ENCODE data around the gene CREBRF.
"Not testable (repeated sequence)": the region's sequence is repeated elsewhere in the genome, so short reads cannot be mapped to it uniquely, and the experiment has no call there.

The CREBRF gene

DNA sequence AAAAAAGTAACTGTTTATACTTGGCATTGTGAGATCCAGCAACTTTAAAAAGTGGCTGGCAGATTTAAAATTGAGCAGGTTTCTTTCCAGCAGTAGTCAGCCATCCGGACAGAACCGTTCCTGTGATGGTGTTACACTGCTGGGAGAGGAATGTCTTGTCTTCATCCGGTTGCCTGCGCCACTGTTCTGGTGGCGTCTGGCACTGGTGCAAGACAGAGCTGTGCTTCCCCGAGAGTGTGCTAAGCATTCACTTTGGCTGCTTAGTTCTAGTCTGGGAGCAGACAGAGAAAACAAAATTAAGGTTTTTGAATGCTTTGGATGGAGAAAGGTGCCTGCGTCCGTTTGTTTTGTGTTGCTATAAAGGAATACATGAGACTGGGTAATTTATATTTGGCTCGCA lies 35.5 kb upstream of the CREBRF start:
- ChIA-PET CTCF (no interaction called here), POLR2A (no interaction called here)
- TF ChIP-seq HDGF (IDR thresholded peaks at IDR 0.05; ENCODE audit: borderline replicate concordance) (no peak), FOXA1 (IDR thresholded peaks at IDR 0.05) (no peak), FOXK2 (IDR thresholded peaks at IDR 0.05) (no peak), CTBP1 (IDR thresholded peaks at IDR 0.05; ENCODE audit: borderline replicate concordance) (no peak), L3MBTL2 (conservative IDR thresholded peaks at IDR 0.05) (no peak), ELF4 (IDR thresholded peaks at IDR 0.05) (no peak), ARNT (IDR thresholded peaks at IDR 0.05) (no peak), BHLHE40 (IDR thresholded peaks at IDR 0.05; ENCODE audit: borderline replicate concordance) (no peak), TARDBP (IDR thresholded peaks at IDR 0.05) (no peak), SUZ12 (IDR thresholded peaks at IDR 0.05) (no peak), LEF1 (IDR thresholded peaks at IDR 0.05; ENCODE audit: borderline replicate concordance) (no peak), SP1 (IDR thresholded peaks at IDR 0.05) (no peak), ZNF384 (IDR thresholded peaks at IDR 0.05) (no peak), FOXM1 (IDR thresholded peaks at IDR 0.05; ENCODE audit: borderline replicate concordance) (no peak)
- TF ChIP-seq, protein P1, sequence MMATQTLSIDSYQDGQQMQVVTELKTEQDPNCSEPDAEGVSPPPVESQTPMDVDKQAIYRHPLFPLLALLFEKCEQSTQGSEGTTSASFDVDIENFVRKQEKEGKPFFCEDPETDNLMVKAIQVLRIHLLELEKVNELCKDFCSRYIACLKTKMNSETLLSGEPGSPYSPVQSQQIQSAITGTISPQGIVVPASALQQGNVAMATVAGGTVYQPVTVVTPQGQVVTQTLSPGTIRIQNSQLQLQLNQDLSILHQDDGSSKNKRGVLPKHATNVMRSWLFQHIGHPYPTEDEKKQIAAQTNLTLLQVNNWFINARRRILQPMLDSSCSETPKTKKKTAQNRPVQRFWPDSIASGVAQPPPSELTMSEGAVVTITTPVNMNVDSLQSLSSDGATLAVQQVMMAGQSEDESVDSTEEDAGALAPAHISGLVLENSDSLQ (IDR thresholded peaks at IDR 0.05) = no peak
- no peak for DNase-seq (ENCODE audit: extremely low spot score)

- CTCF ChIA-PET = interaction anchor here (1.0 kb wide), 1 partner anchor 15 kb away, joined by 4 read pairs; no protein-coding TSS in a partner anchor
- POLR2A ChIA-PET = interaction anchor here (0.7 to 1.0 kb wide), 2 partner anchors 9 kb away, joined by 3 read pairs; no protein-coding TSS in a partner anchor
- DNase-seq (ENCODE audit: extremely low spot score) = no peak
- TF ChIP-seq SUZ12 (IDR thresholded peaks at IDR 0.05) (no peak), FOXK2 (IDR thresholded peaks at IDR 0.05) (no peak), NFRKB (IDR thresholded peaks at IDR 0.05) (no peak), SP1 (IDR thresholded peaks at IDR 0.05) (no peak), CTBP1 (IDR thresholded peaks at IDR 0.05; ENCODE audit: borderline replicate concordance) (no peak), HDGF (IDR thresholded peaks at IDR 0.05; ENCODE audit: borderline replicate concordance) (no peak), LEF1 (IDR thresholded peaks at IDR 0.05; ENCODE audit: borderline replicate concordance) (no peak), L3MBTL2 (conservative IDR thresholded peaks at IDR 0.05) (no peak), BHLHE40 (IDR thresholded peaks at IDR 0.05; ENCODE audit: borderline replicate concordance) (no peak), ZNF384 (IDR thresholded peaks at IDR 0.05) (no peak), FOXA1 (IDR thresholded peaks at IDR 0.05) (no peak), FOXM1 (IDR thresholded peaks at IDR 0.05; ENCODE audit: borderline replicate concordance) (no peak), ELF4 (IDR thresholded peaks at IDR 0.05) (no peak), TARDBP (IDR thresholded peaks at IDR 0.05) (no peak), ARNT (IDR thresholded peaks at IDR 0.05) (no peak)
- TF ChIP-seq, protein P1 (IDR thresholded peaks at IDR 0.05) = no peak
Observed at GRCh38 chr5:173025651-173026050, 30.5 kb upstream of the CREBRF start.

DNA sequence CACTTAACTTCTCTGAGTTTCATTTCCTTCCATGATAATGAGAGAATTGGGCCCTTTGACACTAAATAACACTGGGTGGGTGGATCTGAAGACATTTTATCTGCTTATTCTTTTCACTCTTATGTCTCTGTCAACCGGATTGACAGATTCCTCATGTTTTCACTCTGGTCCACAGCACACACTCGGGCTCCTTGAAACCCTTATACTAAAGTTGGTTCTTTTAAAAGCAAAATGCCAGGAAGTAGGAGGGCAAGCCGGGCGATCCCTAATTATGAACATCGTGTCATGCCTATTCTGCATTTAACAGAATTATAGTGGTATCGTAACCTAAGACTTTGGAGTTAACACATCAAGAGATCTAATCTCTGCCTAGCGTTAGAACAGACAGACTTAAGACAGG lies 28.2 kb upstream of the CREBRF start:
- no peak for DNase-seq (ENCODE audit: extremely low spot score)
- ChIA-PET POLR2A (no interaction called here), CTCF (no interaction called here)
- no peak for TF ChIP-seq FOXK2 (IDR thresholded peaks at IDR 0.05)
- TF ChIP-seq LEF1 (IDR thresholded peaks at IDR 0.05; ENCODE audit: borderline replicate concordance) = no peak
- no peak for TF ChIP-seq NFRKB (IDR thresholded peaks at IDR 0.05)

- POLR2A ChIA-PET = no interaction called here
- TF ChIP-seq NFRKB (IDR thresholded peaks at IDR 0.05) (no peak), FOXK2 (IDR thresholded peaks at IDR 0.05) (no peak), SP1 (IDR thresholded peaks at IDR 0.05) (no peak), BHLHE40 (IDR thresholded peaks at IDR 0.05; ENCODE audit: borderline replicate concordance) (no peak), ELF4 (IDR thresholded peaks at IDR 0.05) (no peak), LEF1 (IDR thresholded peaks at IDR 0.05; ENCODE audit: borderline replicate concordance) (no peak), L3MBTL2 (conservative IDR thresholded peaks at IDR 0.05) (no peak), ARNT (IDR thresholded peaks at IDR 0.05) (no peak), SUZ12 (IDR thresholded peaks at IDR 0.05) (no peak), HDGF (IDR thresholded peaks at IDR 0.05; ENCODE audit: borderline replicate concordance) (no peak), ZNF384 (IDR thresholded peaks at IDR 0.05) (no peak), CTBP1 (IDR thresholded peaks at IDR 0.05; ENCODE audit: borderline replicate concordance) (no peak), FOXA1 (IDR thresholded peaks at IDR 0.05) (no peak), FOXM1 (IDR thresholded peaks at IDR 0.05; ENCODE audit: borderline replicate concordance) (no peak), TARDBP (IDR thresholded peaks at IDR 0.05) (no peak)
- TF ChIP-seq, protein P1 (IDR thresholded peaks at IDR 0.05) = no peak
- CTCF ChIA-PET = no interaction called here
- DNase-seq (ENCODE audit: extremely low spot score) = no peak
Observed at GRCh38 chr5:173028811-173029327, 27.3 kb upstream of the CREBRF start.

GRCh38 chr5:173029499-173029921 lies 26.6 kb upstream of the CREBRF start:
- DNase-seq (ENCODE audit: extremely low spot score) = no peak
- TF ChIP-seq FOXM1 (IDR thresholded peaks at IDR 0.05; ENCODE audit: borderline replicate concordance) (no peak), HDGF (IDR thresholded peaks at IDR 0.05; ENCODE audit: borderline replicate concordance) (no peak), CTBP1 (IDR thresholded peaks at IDR 0.05; ENCODE audit: borderline replicate concordance) (no peak), TARDBP (IDR thresholded peaks at IDR 0.05) (no peak), ZNF384 (IDR thresholded peaks at IDR 0.05) (no peak), BHLHE40 (IDR thresholded peaks at IDR 0.05; ENCODE audit: borderline replicate concordance) (no peak), SUZ12 (IDR thresholded peaks at IDR 0.05) (no peak), L3MBTL2 (conservative IDR thresholded peaks at IDR 0.05) (no peak), FOXA1 (IDR thresholded peaks at IDR 0.05) (no peak), FOXK2 (IDR thresholded peaks at IDR 0.05) (no peak), ELF4 (IDR thresholded peaks at IDR 0.05) (no peak), LEF1 (IDR thresholded peaks at IDR 0.05; ENCODE audit: borderline replicate concordance) (no peak), NFRKB (IDR thresholded peaks at IDR 0.05) (no peak), SP1 (IDR thresholded peaks at IDR 0.05) (no peak), ARNT (IDR thresholded peaks at IDR 0.05) (no peak)
- TF ChIP-seq, protein P1 (IDR thresholded peaks at IDR 0.05) = no peak
- POLR2A ChIA-PET = interaction anchor here (1.1 kb wide), 1 partner anchor 10 kb away, joined by 3 read pairs; no protein-coding TSS in a partner anchor
- CTCF ChIA-PET = no interaction called here

GRCh38 chr5:173032096-173032495 lies 24.1 kb upstream of the CREBRF start:
- POLR2A ChIA-PET; CTCF ChIA-PET; DNase-seq (ENCODE audit: extremely low spot score): not testable (repeated sequence)

Measured in HEK293T (cell line).